ENCODE measurements around the gene SPEF1. TPM values are rescaled to one million over a fixed set of nuclear protein-coding genes. Genes with fewer than 3 reads are reported as not detected.

The SPEF1 gene
- total RNA-seq, 4 donors from 2014 or later: not detected

DNA sequence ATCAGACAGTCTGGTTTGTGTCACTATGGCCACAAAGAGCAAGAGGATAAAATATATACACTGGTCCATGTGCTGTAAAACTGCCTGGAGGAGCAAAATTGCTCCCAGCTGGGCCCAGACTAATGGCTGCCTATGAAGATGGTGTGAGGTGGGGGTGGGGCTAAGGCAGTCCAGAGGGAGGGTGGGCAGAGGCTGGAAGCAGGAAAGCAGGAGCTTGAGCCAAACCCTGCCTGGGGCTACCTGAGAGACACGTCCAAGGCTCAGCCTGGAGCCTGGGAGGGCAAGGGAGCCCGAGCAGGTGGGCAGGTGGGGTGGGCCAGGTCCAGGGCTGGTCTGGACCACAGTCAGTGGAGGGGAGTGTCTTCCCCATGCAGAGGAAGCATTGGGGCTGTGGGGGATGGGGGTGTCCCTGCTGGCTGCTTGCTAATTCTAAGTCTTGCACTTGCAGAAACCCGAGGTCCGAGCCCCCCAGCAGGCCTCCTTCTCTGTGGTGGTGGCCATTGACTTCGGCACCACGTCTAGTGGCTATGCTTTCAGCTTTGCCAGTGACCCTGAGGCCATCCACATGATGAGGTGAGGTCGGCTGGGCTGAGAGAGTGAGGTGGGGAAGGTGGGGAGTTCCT is 39.3 kb downstream of the SPEF1 start:
- ATAC-seq: no peak
- TF ChIP-seq EP300 (IDR thresholded peaks at IDR 0.05) (no peak), POLR2A (IDR thresholded peaks at IDR 0.05) (no peak), POLR2AphosphoS5 (IDR thresholded peaks at IDR 0.05) (no peak)
- TF ChIP-seq, protein P1, sequence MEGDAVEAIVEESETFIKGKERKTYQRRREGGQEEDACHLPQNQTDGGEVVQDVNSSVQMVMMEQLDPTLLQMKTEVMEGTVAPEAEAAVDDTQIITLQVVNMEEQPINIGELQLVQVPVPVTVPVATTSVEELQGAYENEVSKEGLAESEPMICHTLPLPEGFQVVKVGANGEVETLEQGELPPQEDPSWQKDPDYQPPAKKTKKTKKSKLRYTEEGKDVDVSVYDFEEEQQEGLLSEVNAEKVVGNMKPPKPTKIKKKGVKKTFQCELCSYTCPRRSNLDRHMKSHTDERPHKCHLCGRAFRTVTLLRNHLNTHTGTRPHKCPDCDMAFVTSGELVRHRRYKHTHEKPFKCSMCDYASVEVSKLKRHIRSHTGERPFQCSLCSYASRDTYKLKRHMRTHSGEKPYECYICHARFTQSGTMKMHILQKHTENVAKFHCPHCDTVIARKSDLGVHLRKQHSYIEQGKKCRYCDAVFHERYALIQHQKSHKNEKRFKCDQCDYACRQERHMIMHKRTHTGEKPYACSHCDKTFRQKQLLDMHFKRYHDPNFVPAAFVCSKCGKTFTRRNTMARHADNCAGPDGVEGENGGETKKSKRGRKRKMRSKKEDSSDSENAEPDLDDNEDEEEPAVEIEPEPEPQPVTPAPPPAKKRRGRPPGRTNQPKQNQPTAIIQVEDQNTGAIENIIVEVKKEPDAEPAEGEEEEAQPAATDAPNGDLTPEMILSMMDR (IDR thresholded peaks at IDR 0.05): no peak
- no peaks in the 10 kb centered on the region for H3K9me3 ChIP-seq
- no peak overlapping the region for H3K4me3 ChIP-seq
- peaks cover 0 to 8% of the 10 kb centered on the region in 2 donors for H3K36me3 ChIP-seq
- peaks cover 0 to 35% (median 0%) of the 10 kb centered on the region in 3 donors for H3K4me1 ChIP-seq
- 80% methylated on average over 1 of the region's 7 CpGs; no CpG with 5 or more reads in 1 of the 2 donors for WGBS, 2 donors (ENCODE audit: low coverage in 1 of 2)
- H3K27me3 ChIP-seq: peaks cover 24% of the 10 kb centered on the region
- H3K27ac ChIP-seq: no peak overlapping the region

GRCh38 chr20:3740615-3741301 is 40.5 kb downstream of the SPEF1 start:
- WGBS, 2 donors (ENCODE audit: low coverage in 1 of 2): 86 to 100% methylated on average over 2 to 5 of the region's 15 CpGs
- TF ChIP-seq EP300 (IDR thresholded peaks at IDR 0.05) (no peak), POLR2A (IDR thresholded peaks at IDR 0.05) (no peak), POLR2AphosphoS5 (IDR thresholded peaks at IDR 0.05) (no peak)
- TF ChIP-seq, protein P1 (IDR thresholded peaks at IDR 0.05): no peak
- H3K9me3 ChIP-seq: no peaks in the 10 kb centered on the region
- no peak overlapping the region for H3K4me3 ChIP-seq
- peaks cover 21% of the 10 kb centered on the region for H3K27me3 ChIP-seq
- H3K27ac ChIP-seq: peak overlapping the region in 2 of 4 donors; percentile 66
- ATAC-seq: no peak
- peaks cover 0 to 8% of the 10 kb centered on the region in 2 donors for H3K36me3 ChIP-seq
- H3K4me1 ChIP-seq: peaks cover 0 to 35% (median 0%) of the 10 kb centered on the region in 3 donors

DNA sequence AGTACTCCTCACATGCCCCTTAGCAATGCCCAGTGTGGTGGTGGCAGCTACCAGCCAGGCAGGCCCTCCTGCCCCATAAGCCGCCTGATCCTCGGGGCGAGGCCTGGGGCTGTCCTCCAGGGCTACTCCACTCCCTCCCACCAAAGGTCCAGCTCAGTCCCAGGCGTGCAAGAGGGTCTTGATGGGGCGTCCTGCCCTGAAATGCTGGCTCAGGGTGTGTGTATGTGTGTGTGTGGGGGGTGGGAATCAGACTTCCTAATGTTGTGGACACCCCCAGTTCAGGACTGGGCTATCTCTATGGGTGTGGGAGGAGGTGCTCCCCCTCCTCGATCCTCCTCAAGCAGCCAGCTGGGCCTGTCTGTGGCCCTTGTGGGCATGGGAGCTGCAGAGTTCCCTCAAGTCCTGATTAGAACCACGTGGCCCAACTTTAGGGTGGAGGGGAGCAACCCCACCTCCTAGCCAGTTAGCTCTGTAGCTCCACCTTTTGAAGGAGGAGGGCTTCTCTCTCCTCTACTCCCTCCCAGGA is 41.3 kb downstream of the SPEF1 start:
- Histone ChIP-seq H3K4me1 (peaks cover 0 to 34% (median 0%) of the 10 kb centered on the region in 3 donors), H3K27me3 (peaks cover 13% of the 10 kb centered on the region), H3K4me3 (no peak overlapping the region), H3K27ac (peak overlapping the region in 3 of 4 donors; percentile 59 to 66 (median 66)), H3K36me3 (peaks cover 0 to 4% of the 10 kb centered on the region in 2 donors), H3K9me3 (no peaks in the 10 kb centered on the region)
- WGBS, 2 donors (ENCODE audit: low coverage in 1 of 2): 14% methylated on average over 1 of the region's 7 CpGs; no CpG with 5 or more reads in 1 of the 2 donors
- TF ChIP-seq EP300 (IDR thresholded peaks at IDR 0.05): no peak
- no peak for ATAC-seq

GRCh38 chr20:3739054-3739925 is 42.0 kb downstream of the SPEF1 start:
- H3K4me3 ChIP-seq: no peak overlapping the region
- H3K9me3 ChIP-seq: no peaks in the 10 kb centered on the region
- peak overlapping the region in 3 of 4 donors; percentile 59 to 66 (median 66) for H3K27ac ChIP-seq
- TF ChIP-seq, protein P1 (IDR thresholded peaks at IDR 0.05): no peak
- TF ChIP-seq EP300 (IDR thresholded peaks at IDR 0.05): no peak
- no peak for TF ChIP-seq POLR2A (IDR thresholded peaks at IDR 0.05)
- TF ChIP-seq POLR2AphosphoS5 (IDR thresholded peaks at IDR 0.05): no peak
- peaks cover 0 to 30% (median 0%) of the 10 kb centered on the region in 3 donors for H3K4me1 ChIP-seq
- peak; percentile 65 for ATAC-seq
- H3K36me3 ChIP-seq: peaks cover 0 to 4% of the 10 kb centered on the region in 2 donors
- WGBS, 2 donors (ENCODE audit: low coverage in 1 of 2): 69 to 70% methylated on average over 2 to 7 of the region's 19 CpGs
- peaks cover 7% of the 10 kb centered on the region for H3K27me3 ChIP-seq
